GM23338 (cell line): ENCODE results near the gene ATG16L2.

ENCODE experiments used
- CREB1 ChIP-seq: fragments of 250-450 bp; sonication (Bioruptor Pico); IDR thresholded peaks from 2 replicates; pipeline ENCODE4 v1.5.0; 2020; ENCODE audit warnings: low read depth, mild to moderate bottlenecking, moderate library complexity
- CTCF ChIP-seq, 2 experiments: fragments of 200-600 bp in 1 of 2; sonication (generic) in 1 of 2; conservative IDR thresholded peaks; 2 replicates each; pipeline versions ENCODE4 v1.5.1 to v1.6.1; 2016 to 2017; ENCODE audit warnings: antibody characterized with exemption in 2 of 2, low read depth in 2 of 2, mild to moderate bottlenecking in 2 of 2, moderate library complexity in 1 of 2
- ETS1 ChIP-seq: IDR thresholded peaks from 2 replicates; pipeline ENCODE4 v1.6.1; 2016; ENCODE audit warnings: antibody characterized with exemption
- EZH2 ChIP-seq: fragments of 200-600 bp; sonication (generic); IDR thresholded peaks from one replicate; pipeline ENCODE4 v1.8.0; 2017; ENCODE audit warnings: antibody characterized with exemption, mild to moderate bottlenecking, low read depth; ENCODE audit not compliant: unreplicated experiment
- EZH2phosphoT487 ChIP-seq: fragments of 200-600 bp; sonication (generic); IDR thresholded peaks from one replicate; pipeline ENCODE4 v1.8.1; 2018; ENCODE audit warnings: antibody characterized with exemption; ENCODE audit not compliant: unreplicated experiment
- JUNB ChIP-seq: IDR thresholded peaks from one replicate; pipeline ENCODE4 v1.6.1; 2016; ENCODE audit warnings: antibody characterized with exemption; ENCODE audit not compliant: unreplicated experiment
- NANOG ChIP-seq: IDR thresholded peaks from 2 replicates; pipeline ENCODE4 v1.6.1; 2016; ENCODE audit warnings: antibody characterized with exemption, borderline replicate concordance
- POLR2AphosphoS5 ChIP-seq: IDR thresholded peaks from 2 replicates; pipeline ENCODE4 v1.6.1; 2016; ENCODE audit warnings: antibody characterized with exemption, low read depth
- REST ChIP-seq: IDR thresholded peaks from one replicate; pipeline ENCODE4 v1.6.1; 2018; ENCODE audit warnings: antibody characterized with exemption; ENCODE audit not compliant: unreplicated experiment
- STAT1 ChIP-seq: IDR thresholded peaks from one replicate; pipeline ENCODE4 v1.6.1; 2016; ENCODE audit warnings: antibody characterized with exemption; ENCODE audit not compliant: unreplicated experiment
- ZNF114 ChIP-seq: fragments of 250-450 bp; sonication (Bioruptor Pico); IDR thresholded peaks from 2 replicates; pipeline ENCODE4 v1.5.0; 2020; ENCODE audit warnings: mild to moderate bottlenecking, moderate library complexity
- ZNF462 ChIP-seq: fragments of 250-450 bp; sonication (Bioruptor Pico); IDR thresholded peaks from 2 replicates; pipeline ENCODE4 v1.5.0; 2020; ENCODE audit warnings: mild to moderate bottlenecking, moderate library complexity

- TF ChIP-seq POLR2AphosphoS5 (no peak), CTCF (conservative IDR thresholded peaks at IDR 0.05; ENCODE audit: low read depth in 2 of 2) (no peak), EZH2 (no peak), CREB1 (CRISPR knock-in tag) (no peak), NANOG (no peak), REST (no peak), ZNF114 (no peak), JUNB (no peak), EZH2phosphoT487 (no peak), ZNF462 (CRISPR knock-in tag) (no peak), STAT1 (no peak), ETS1 (no peak)
Measured at GRCh38 chr11:72788241-72788640, 26.0 kb upstream of the ATG16L2 start.
